Measurements from ENCODE around the gene STAU1.
"Not testable (repeated sequence)": the region's sequence is repeated elsewhere in the genome, so short reads cannot be mapped to it uniquely, and the experiment has no call there.

DNA sequence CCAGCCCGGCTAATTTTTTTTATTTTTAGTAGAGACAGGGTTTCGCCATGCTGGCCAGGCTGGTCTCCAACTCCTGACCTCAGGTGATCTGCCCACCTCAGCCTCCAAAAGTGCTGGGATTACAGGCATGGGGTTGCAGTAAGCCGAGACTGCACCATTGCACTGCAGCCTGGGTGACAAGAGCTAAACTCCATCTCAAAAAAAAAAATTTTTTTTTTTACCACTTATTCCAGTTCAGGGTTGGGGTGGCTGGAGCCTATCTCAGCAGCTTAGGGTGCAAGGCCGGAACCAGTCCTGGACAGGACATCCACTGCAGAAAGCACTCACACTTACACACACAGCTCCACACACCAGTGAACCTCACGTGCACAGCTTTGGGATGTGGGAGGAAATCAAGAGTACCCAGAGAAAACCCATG lies 4.0 kb downstream of the STAU1 start:
- TF ChIP-seq, protein P1, sequence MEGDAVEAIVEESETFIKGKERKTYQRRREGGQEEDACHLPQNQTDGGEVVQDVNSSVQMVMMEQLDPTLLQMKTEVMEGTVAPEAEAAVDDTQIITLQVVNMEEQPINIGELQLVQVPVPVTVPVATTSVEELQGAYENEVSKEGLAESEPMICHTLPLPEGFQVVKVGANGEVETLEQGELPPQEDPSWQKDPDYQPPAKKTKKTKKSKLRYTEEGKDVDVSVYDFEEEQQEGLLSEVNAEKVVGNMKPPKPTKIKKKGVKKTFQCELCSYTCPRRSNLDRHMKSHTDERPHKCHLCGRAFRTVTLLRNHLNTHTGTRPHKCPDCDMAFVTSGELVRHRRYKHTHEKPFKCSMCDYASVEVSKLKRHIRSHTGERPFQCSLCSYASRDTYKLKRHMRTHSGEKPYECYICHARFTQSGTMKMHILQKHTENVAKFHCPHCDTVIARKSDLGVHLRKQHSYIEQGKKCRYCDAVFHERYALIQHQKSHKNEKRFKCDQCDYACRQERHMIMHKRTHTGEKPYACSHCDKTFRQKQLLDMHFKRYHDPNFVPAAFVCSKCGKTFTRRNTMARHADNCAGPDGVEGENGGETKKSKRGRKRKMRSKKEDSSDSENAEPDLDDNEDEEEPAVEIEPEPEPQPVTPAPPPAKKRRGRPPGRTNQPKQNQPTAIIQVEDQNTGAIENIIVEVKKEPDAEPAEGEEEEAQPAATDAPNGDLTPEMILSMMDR (IDR thresholded peaks at IDR 0.05), result not testable (repeated sequence)
- not testable (repeated sequence) for TF ChIP-seq EZH2phosphoT487 (IDR thresholded peaks at IDR 0.05)

All from neural progenitor cell (in vitro differentiated cells).